SK-N-SH (cell line): Measurements from ENCODE around the gene ZPLD1. TPM values are rescaled to one million over a fixed set of nuclear protein-coding genes. Genes with fewer than 3 reads are reported as not detected.

Experiments used
- CTCF ChIA-PET: fragments of 300-600, 350-600 bp; formaldehyde crosslinking; extraction: SDS; loops from one replicate; lab custom pipeline; 2021; lab: Yijun Ruan, JAX
- POLR2A ChIA-PET: fragments of 350-600 bp; sonication (Branson Sonifier 250); formaldehyde crosslinking; extraction: SDS; loops from one replicate; lab custom pipeline; 2020; ENCODE audit warnings: antibody characterized with exemption, inconsistent platforms; lab: Yijun Ruan, JAX
- DNase-seq: peaks from one replicate; pipeline ENCODE4 v3.0.0; 2012
- H2AFZ ChIP-seq: fragments of 200-600 bp; sonication (generic); 2 replicates; pipeline ENCODE4 v1.8.1; 2016; ENCODE audit warnings: antibody characterized with exemption, mild to moderate bottlenecking, low read depth
- H3F3A ChIP-seq: fragments of 200-600 bp; sonication (generic); replicated peaks from 2 replicates; pipeline ENCODE3; 2016; ENCODE audit warnings: antibody characterized with exemption, mild to moderate bottlenecking; ENCODE audit not compliant: insufficient read depth
- H3K27ac ChIP-seq, 2 experiments: fragments of 200-500 bp in 1 of 2; fragments of 200-600 bp in 1 of 2; sonication (Bioruptor generic) in 1 of 2; sonication (generic), shearing (Covaris generic) in 1 of 2; 2 replicates each; pipeline versions ENCODE4 v1.5.1 to v1.6.1; 2014 to 2016; ENCODE audit warnings: low read depth in 2 of 2, inconsistent platforms in 1 of 2, low read length in 1 of 2, mild to moderate bottlenecking in 1 of 2, mixed read lengths in 1 of 2
- H3K27me3 ChIP-seq: fragments of 200-600 bp; sonication (generic), shearing (Covaris generic); 2 replicates; pipeline ENCODE4 v1.6.1; 2016; ENCODE audit warnings: mixed run types; ENCODE audit not compliant: insufficient read depth
- H3K36me3 ChIP-seq, 2 experiments: fragments of 200-500 bp in 1 of 2; fragments of 200-600 bp in 1 of 2; sonication (Bioruptor generic) in 1 of 2; sonication (generic) in 1 of 2; replicated peaks in 1 of 2; 2 replicates each; pipeline versions ENCODE3 to v1.5.1; 2014 to 2016; ENCODE audit warnings: low read length in 1 of 2, mild to moderate bottlenecking in 1 of 2; ENCODE audit not compliant: insufficient read depth in 2 of 2, control insufficient read depth in 1 of 2
- H3K4me1 ChIP-seq, 2 experiments: fragments of 200-500 bp in 1 of 2; fragments of 200-600 bp in 1 of 2; sonication (Bioruptor generic) in 1 of 2; sonication (generic), shearing (Covaris generic) in 1 of 2; 2 replicates each; pipeline versions ENCODE4 v1.5.1 to v1.6.1; 2014 to 2016; ENCODE audit warnings: low read depth in 1 of 2, low read length in 1 of 2, mixed run types in 1 of 2; ENCODE audit not compliant: insufficient read depth in 2 of 2, control insufficient read depth in 1 of 2
- H3K4me2 ChIP-seq: fragments of 200-600 bp; sonication (generic), shearing (Covaris generic); 2 replicates; pipeline ENCODE4 v1.6.1; 2017; ENCODE audit warnings: mixed run types
- H3K4me3 ChIP-seq, 2 experiments: fragments of 200-500 bp in 1 of 2; fragments of 200-600 bp in 1 of 2; sonication (Bioruptor generic) in 1 of 2; sonication (generic), shearing (Covaris generic) in 1 of 2; 2 replicates each; pipeline versions ENCODE4 v1.5.1 to v1.8.1; 2014 to 2016; ENCODE audit warnings: low read depth in 2 of 2, inconsistent platforms in 1 of 2, low read length in 1 of 2, mild to moderate bottlenecking in 1 of 2, mixed read lengths in 1 of 2, moderate library complexity in 1 of 2
- H3K79me2 ChIP-seq: fragments of 200-600 bp; sonication (generic); 2 replicates; pipeline ENCODE4 v1.8.1; 2017; ENCODE audit warnings: mild to moderate bottlenecking; ENCODE audit not compliant: insufficient read depth
- H3K9ac ChIP-seq: fragments of 200-600 bp; sonication (generic); 2 replicates; pipeline ENCODE4 v1.6.1; 2017; ENCODE audit warnings: mixed run types
- H3K9me2 ChIP-seq: fragments of 200-600 bp; sonication (generic); 2 replicates; pipeline ENCODE4 v1.6.1; 2017; ENCODE audit warnings: mixed run types
- H3K9me3 ChIP-seq: fragments of 200-600 bp; sonication (generic); 2 replicates; pipeline ENCODE4 v1.6.1; 2017; ENCODE audit warnings: mixed run types, mild to moderate bottlenecking, moderate library complexity
- H4K20me1 ChIP-seq: fragments of 200-600 bp; sonication (generic); 2 replicates; pipeline ENCODE4 v1.6.1; 2017; ENCODE audit warnings: mild to moderate bottlenecking, mixed run types; ENCODE audit not compliant: insufficient read depth
- CHD2 ChIP-seq: fragments of 150-350 bp; IDR thresholded peaks from 2 replicates; pipeline ENCODE4 v1.6.1; 2018; ENCODE audit warnings: low read length; ENCODE audit not compliant: partially characterized antibody
- ELF1 ChIP-seq: IDR thresholded peaks from 2 replicates; pipeline ENCODE4 v1.4.0; 2012
- EZH2phosphoT487 ChIP-seq: fragments of 200-600 bp; sonication (generic); IDR thresholded peaks from 2 replicates; pipeline ENCODE4 v1.6.1; 2017; ENCODE audit warnings: low read depth, mixed run types, mild to moderate bottlenecking, antibody characterized with exemption, moderate library complexity, borderline replicate concordance
- FOXM1 ChIP-seq: IDR thresholded peaks from 2 replicates; pipeline ENCODE4 v1.4.0; 2012; ENCODE audit warnings: low read depth, mild to moderate bottlenecking
- GABPA ChIP-seq: IDR thresholded peaks from 2 replicates; pipeline ENCODE4 v1.4.0; 2012; ENCODE audit warnings: low read depth, mild to moderate bottlenecking
- GATA2 ChIP-seq: sonication (generic); formaldehyde crosslinking; IDR thresholded peaks from 2 replicates; pipeline ENCODE4 v1.5.0; 2020; ENCODE audit warnings: mild to moderate bottlenecking, missing genetic modification reagents
- MAX ChIP-seq: IDR thresholded peaks from 2 replicates; pipeline ENCODE4 v1.4.0; 2012; ENCODE audit warnings: low read depth
- MXI1 ChIP-seq: IDR thresholded peaks from 2 replicates; pipeline ENCODE4 v1.6.1; 2012; ENCODE audit warnings: mild to moderate bottlenecking, low read depth, low read length, improper control_type of control experiment
- NFIC ChIP-seq: IDR thresholded peaks from 2 replicates; pipeline ENCODE4 v1.4.0; 2012; ENCODE audit warnings: borderline replicate concordance
- RCOR1 ChIP-seq: fragments of 150-350 bp; IDR thresholded peaks from 2 replicates; pipeline ENCODE4 v1.6.1; 2017; ENCODE audit warnings: antibody characterized with exemption, low read length
- TAF1 ChIP-seq: IDR thresholded peaks from 2 replicates; pipeline ENCODE4 v1.6.1; 2012; ENCODE audit warnings: low read depth, mild to moderate bottlenecking, low read length, moderate library complexity, borderline replicate concordance
- TCF12 ChIP-seq: IDR thresholded peaks from 2 replicates; pipeline ENCODE4 v1.4.0; 2012
- TEAD4 ChIP-seq: IDR thresholded peaks from 2 replicates; pipeline ENCODE4 v1.4.0; 2012; ENCODE audit warnings: mild to moderate bottlenecking, borderline replicate concordance; ENCODE audit not compliant: insufficient read depth
- USF2 ChIP-seq: fragments of 150-350 bp; IDR thresholded peaks from 2 replicates; pipeline ENCODE4 v1.6.1; 2017; ENCODE audit warnings: antibody characterized with exemption, low read length, low read depth, borderline replicate concordance
- polyA plus RNA-seq, 3 experiments: library from polyadenylated mRNA; depleted of rRNA; stranded (reverse); fragments of >200 nt; gene quantifications; 2 replicates each; pipeline ENCODE4 v1.2.3, GENCODE V29; 2012
- TF ChIP-seq, protein P1 (sequence below): IDR thresholded peaks from 2 replicates; pipeline ENCODE4 v1.6.1; 2012; ENCODE audit warnings: mild to moderate bottlenecking, low read depth, low read length, moderate library complexity
- TF ChIP-seq, protein P2 (sequence below): IDR thresholded peaks from 2 replicates; pipeline ENCODE4 v1.4.0; 2012; ENCODE audit warnings: low read depth, borderline replicate concordance

The ZPLD1 gene
- polyA plus RNA-seq, 1 of the 3 experiments (the other 2 are of a cell fraction) = not detected

- Histone ChIP-seq H2AFZ (no peak overlapping the region), H3K9me3 (no peaks in the 10 kb centered on the region), H3K4me2 (no peak overlapping the region), H3K79me2 (no peaks in the 10 kb centered on the region), H3K27me3 (no peaks in the 10 kb centered on the region), H3F3A (no peaks in the 10 kb centered on the region)
- DNase-seq = no peak
- CTCF ChIA-PET = interaction anchor here (0.6 to 6.2 kb wide), 9 partner anchors 10 to 716 kb away, joined by 3 to 46 read pairs (median 3); no protein-coding TSS in a partner anchor
- no peak for TF ChIP-seq NFIC
- TF ChIP-seq MAX = no peak
- no peak for TF ChIP-seq TEAD4
- no peak for TF ChIP-seq CHD2
- no peak for TF ChIP-seq GABPA
- TF ChIP-seq, protein P1, sequence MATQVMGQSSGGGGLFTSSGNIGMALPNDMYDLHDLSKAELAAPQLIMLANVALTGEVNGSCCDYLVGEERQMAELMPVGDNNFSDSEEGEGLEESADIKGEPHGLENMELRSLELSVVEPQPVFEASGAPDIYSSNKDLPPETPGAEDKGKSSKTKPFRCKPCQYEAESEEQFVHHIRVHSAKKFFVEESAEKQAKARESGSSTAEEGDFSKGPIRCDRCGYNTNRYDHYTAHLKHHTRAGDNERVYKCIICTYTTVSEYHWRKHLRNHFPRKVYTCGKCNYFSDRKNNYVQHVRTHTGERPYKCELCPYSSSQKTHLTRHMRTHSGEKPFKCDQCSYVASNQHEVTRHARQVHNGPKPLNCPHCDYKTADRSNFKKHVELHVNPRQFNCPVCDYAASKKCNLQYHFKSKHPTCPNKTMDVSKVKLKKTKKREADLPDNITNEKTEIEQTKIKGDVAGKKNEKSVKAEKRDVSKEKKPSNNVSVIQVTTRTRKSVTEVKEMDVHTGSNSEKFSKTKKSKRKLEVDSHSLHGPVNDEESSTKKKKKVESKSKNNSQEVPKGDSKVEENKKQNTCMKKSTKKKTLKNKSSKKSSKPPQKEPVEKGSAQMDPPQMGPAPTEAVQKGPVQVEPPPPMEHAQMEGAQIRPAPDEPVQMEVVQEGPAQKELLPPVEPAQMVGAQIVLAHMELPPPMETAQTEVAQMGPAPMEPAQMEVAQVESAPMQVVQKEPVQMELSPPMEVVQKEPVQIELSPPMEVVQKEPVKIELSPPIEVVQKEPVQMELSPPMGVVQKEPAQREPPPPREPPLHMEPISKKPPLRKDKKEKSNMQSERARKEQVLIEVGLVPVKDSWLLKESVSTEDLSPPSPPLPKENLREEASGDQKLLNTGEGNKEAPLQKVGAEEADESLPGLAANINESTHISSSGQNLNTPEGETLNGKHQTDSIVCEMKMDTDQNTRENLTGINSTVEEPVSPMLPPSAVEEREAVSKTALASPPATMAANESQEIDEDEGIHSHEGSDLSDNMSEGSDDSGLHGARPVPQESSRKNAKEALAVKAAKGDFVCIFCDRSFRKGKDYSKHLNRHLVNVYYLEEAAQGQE = no peak
- no peak for TF ChIP-seq RCOR1
- TF ChIP-seq FOXM1 = no peak
- TF ChIP-seq, protein P2, sequence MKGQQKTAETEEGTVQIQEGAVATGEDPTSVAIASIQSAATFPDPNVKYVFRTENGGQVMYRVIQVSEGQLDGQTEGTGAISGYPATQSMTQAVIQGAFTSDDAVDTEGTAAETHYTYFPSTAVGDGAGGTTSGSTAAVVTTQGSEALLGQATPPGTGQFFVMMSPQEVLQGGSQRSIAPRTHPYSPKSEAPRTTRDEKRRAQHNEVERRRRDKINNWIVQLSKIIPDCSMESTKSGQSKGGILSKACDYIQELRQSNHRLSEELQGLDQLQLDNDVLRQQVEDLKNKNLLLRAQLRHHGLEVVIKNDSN = no peak
- TF ChIP-seq MXI1 = no peak
- TF ChIP-seq EZH2phosphoT487 = no peak
- TF ChIP-seq GATA2 (CRISPR knock-in tag) = no peak
- TF ChIP-seq TCF12 = no peak
- TF ChIP-seq TAF1 = no peak
- no peak for TF ChIP-seq ELF1
- TF ChIP-seq USF2 = no peak
- TF ChIP-seq, all 33 proteins: peak for 0
- POLR2A ChIA-PET = interaction anchor here (0.9 kb wide), 1 partner anchor 299 kb away, joined by 3 read pairs; no protein-coding TSS in a partner anchor
- Histone ChIP-seq H3K4me1 (no peaks in the 10 kb centered on the region; a peak in 1 of 4 replicates), H3K36me3 (no peaks in the 10 kb centered on the region), H3K4me3 (no peak overlapping the region), H4K20me1 (no peaks in the 10 kb centered on the region), H3K9ac (no peak overlapping the region), H3K9me2 (no peaks in the 10 kb centered on the region), H3K27ac (no peak overlapping the region)
Measured at GRCh38 chr3:102528727-102529126, 93.9 kb downstream of the ZPLD1 start.
